GM12891 (cell line): ENCODE measurements around the gene KCNJ5.

Experiments used
- PAX5 ChIP-seq: IDR thresholded peaks from 2 replicates; pipeline ENCODE4 v1.6.1; 2011; ENCODE audit warnings: low read length, moderate library complexity, mild to moderate bottlenecking; ENCODE audit not compliant: insufficient read depth, severe bottlenecking
- POLR2A ChIP-seq: IDR thresholded peaks from 2 replicates; pipeline ENCODE4 v1.6.1; 2011; ENCODE audit warnings: low read depth, low read length, control low read depth
- POLR2AphosphoS5 ChIP-seq: IDR thresholded peaks from 2 replicates; pipeline ENCODE4 v1.6.1; 2011; ENCODE audit warnings: low read depth, low read length, control low read depth
- TAF1 ChIP-seq: IDR thresholded peaks from 2 replicates; pipeline ENCODE4 v1.6.1; 2011; ENCODE audit warnings: low read depth, low read length, control low read depth

GRCh38 chr11:128852327-128853023 is 38.7 kb upstream of the KCNJ5 start:
- no peak for TF ChIP-seq TAF1
- TF ChIP-seq POLR2A = no peak
- no peak for TF ChIP-seq POLR2AphosphoS5
- TF ChIP-seq PAX5 = no peak
